Osteoblast (primary cell): ENCODE results near the gene CEP170B. TPM values are rescaled to one million over a fixed set of nuclear protein-coding genes. Genes with fewer than 3 reads are reported as not detected.

Experiments used
- DNase-seq: peaks from one replicate; pipeline ENCODE4 v3.0.0; 2011; ENCODE audit warnings: low spot score, mixed read lengths; ENCODE audit not compliant: insufficient read length; ENCODE audit errors: missing footprints
- H2AFZ ChIP-seq: 2 replicates; pipeline ENCODE4 v1.6.0; 2011; ENCODE audit warnings: mild to moderate bottlenecking, low read length
- H3K27ac ChIP-seq: 2 replicates; pipeline ENCODE4 v1.5.1; 2011; ENCODE audit warnings: mild to moderate bottlenecking, low read depth, low read length, moderate library complexity
- H3K27me3 ChIP-seq: 2 replicates; pipeline ENCODE4 v1.6.0; 2012; ENCODE audit warnings: mild to moderate bottlenecking, control low read depth, inconsistent platforms, low read length, moderate library complexity; ENCODE audit not compliant: insufficient read depth
- H3K36me3 ChIP-seq: 2 replicates; pipeline ENCODE4 v1.5.1; 2011; ENCODE audit warnings: mild to moderate bottlenecking, low read length, control low read depth, moderate library complexity; ENCODE audit not compliant: insufficient read depth
- H3K4me1 ChIP-seq: 2 replicates; pipeline ENCODE4 v1.5.1; 2011; ENCODE audit warnings: mild to moderate bottlenecking, low read length, control low read depth, moderate library complexity; ENCODE audit not compliant: insufficient read depth
- H3K4me2 ChIP-seq: 2 replicates; pipeline ENCODE4 v1.6.0; 2011; ENCODE audit warnings: mild to moderate bottlenecking, low read length; ENCODE audit not compliant: insufficient read depth
- H3K4me3 ChIP-seq: fragments of 200-600 bp; sonication (generic); 3 replicates; pipeline ENCODE4 v1.5.1; 2012; ENCODE audit warnings: mild to moderate bottlenecking, low read length, inconsistent platforms; ENCODE audit not compliant: insufficient read depth
- H3K79me2 ChIP-seq: 2 replicates; pipeline ENCODE4 v1.6.0; 2012; ENCODE audit warnings: mild to moderate bottlenecking, low read length, control low read depth, inconsistent platforms; ENCODE audit not compliant: insufficient read depth
- H3K9me3 ChIP-seq: 2 replicates; pipeline ENCODE4 v1.5.1; 2011; ENCODE audit warnings: low read depth, low read length, control low read depth
- H4K20me1 ChIP-seq: 2 replicates; pipeline ENCODE4 v1.6.0; 2012; ENCODE audit warnings: mild to moderate bottlenecking, low read length, control low read depth; ENCODE audit not compliant: insufficient read depth
- total RNA-seq: library from RNA; depleted of rRNA; stranded (reverse); fragments of >200 nt; gene quantifications from 2 replicates; pipeline ENCODE4 v1.2.3, GENCODE V29; 2012
- TF ChIP-seq, protein P1 (sequence below): IDR thresholded peaks from 2 replicates; pipeline ENCODE4 v1.5.1; 2011; ENCODE audit warnings: mild to moderate bottlenecking, low read depth, low read length, moderate library complexity; ENCODE audit errors: extremely low read depth

CEP170B gene
- total RNA-seq, 1 donor: 21.0 TPM

GRCh38 chr14:104931304-104931770 lies 66.3 kb downstream of the CEP170B start:
- H3K4me2 ChIP-seq: no peak overlapping the region
- H3K4me1 ChIP-seq: no peaks in the 10 kb centered on the region
- H3K9me3 ChIP-seq: no peaks in the 10 kb centered on the region
- H2AFZ ChIP-seq: no peak overlapping the region
- no peaks in the 10 kb centered on the region for H4K20me1 ChIP-seq
- no peaks in the 10 kb centered on the region for H3K79me2 ChIP-seq
- H3K36me3 ChIP-seq: no peaks in the 10 kb centered on the region
- H3K27ac ChIP-seq: no peak overlapping the region
- H3K4me3 ChIP-seq: no peak overlapping the region
- peak; percentile 86 for DNase-seq
- TF ChIP-seq, protein P1, sequence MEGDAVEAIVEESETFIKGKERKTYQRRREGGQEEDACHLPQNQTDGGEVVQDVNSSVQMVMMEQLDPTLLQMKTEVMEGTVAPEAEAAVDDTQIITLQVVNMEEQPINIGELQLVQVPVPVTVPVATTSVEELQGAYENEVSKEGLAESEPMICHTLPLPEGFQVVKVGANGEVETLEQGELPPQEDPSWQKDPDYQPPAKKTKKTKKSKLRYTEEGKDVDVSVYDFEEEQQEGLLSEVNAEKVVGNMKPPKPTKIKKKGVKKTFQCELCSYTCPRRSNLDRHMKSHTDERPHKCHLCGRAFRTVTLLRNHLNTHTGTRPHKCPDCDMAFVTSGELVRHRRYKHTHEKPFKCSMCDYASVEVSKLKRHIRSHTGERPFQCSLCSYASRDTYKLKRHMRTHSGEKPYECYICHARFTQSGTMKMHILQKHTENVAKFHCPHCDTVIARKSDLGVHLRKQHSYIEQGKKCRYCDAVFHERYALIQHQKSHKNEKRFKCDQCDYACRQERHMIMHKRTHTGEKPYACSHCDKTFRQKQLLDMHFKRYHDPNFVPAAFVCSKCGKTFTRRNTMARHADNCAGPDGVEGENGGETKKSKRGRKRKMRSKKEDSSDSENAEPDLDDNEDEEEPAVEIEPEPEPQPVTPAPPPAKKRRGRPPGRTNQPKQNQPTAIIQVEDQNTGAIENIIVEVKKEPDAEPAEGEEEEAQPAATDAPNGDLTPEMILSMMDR: no peak
- peaks cover 32% of the 10 kb centered on the region for H3K27me3 ChIP-seq

DNA sequence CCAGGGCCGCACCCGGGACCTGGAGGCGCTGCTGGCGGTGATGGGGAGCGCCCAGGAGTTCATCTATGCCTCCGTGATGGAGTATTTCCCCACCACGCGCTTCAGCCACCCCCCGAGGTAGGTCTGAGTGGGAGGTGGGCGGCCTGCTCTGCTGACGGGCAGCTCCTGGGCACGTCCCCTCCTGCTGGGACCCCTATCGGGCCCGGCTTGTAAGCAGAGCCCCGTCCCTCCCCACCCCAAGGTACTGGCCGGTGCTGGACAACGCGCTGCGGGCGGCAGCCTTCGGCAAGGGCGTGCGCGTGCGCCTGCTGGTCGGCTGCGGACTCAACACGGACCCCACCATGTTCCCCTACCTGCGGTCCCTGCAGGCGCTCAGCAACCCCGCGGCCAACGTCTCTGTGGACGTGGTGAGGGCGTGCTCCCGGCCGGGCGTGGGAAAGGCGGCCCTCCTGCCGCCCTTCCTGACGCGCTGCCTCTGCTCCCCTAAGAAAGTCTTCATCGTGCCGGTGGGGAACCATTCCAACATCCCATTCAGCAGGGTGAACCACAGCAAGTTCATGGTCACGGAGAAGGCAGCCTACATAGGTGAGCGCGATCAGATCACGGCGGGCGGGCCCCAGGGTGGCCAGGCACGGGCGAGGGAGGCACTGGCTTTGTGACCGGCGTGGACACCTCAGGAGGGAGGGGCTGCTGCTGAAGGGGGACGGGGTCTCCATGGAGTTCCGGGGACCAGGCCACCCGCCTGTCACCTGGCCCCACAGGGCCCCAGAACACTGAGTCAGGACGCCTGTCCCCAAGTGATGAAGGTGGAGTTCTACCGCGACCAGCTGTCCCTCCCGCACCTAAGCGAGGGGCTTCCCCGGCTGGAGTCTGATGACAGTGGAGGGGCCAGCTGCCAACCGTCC lies 67.0 kb downstream of the CEP170B start:
- DNase-seq: peak; percentile 42
- no peak overlapping the region for H3K4me3 ChIP-seq
- no peaks in the 10 kb centered on the region for H3K9me3 ChIP-seq
- no peaks in the 10 kb centered on the region for H3K36me3 ChIP-seq
- peak overlapping the region; percentile 55 for H3K4me2 ChIP-seq
- no peak overlapping the region for H2AFZ ChIP-seq
- no peak overlapping the region for H3K27ac ChIP-seq
- H3K79me2 ChIP-seq: no peaks in the 10 kb centered on the region
- peaks cover 32% of the 10 kb centered on the region for H3K27me3 ChIP-seq
- TF ChIP-seq, protein P1: no peak
- no peaks in the 10 kb centered on the region for H3K4me1 ChIP-seq
- H4K20me1 ChIP-seq: no peaks in the 10 kb centered on the region

GRCh38 chr14:104932676-104933631 lies 67.9 kb downstream of the CEP170B start:
- Histone ChIP-seq H3K4me3 (peak overlapping the region; percentile 68), H3K9me3 (no peaks in the 10 kb centered on the region)
- DNase-seq: peak; percentile 100

More at GRCh38 chr14:104932676-104933631, 67.9 kb downstream of the CEP170B start:
- H3K27me3 ChIP-seq: peaks cover 32% of the 10 kb centered on the region
- no peak overlapping the region for H3K27ac ChIP-seq
- peak overlapping the region; percentile 47 for H2AFZ ChIP-seq
- no peaks in the 10 kb centered on the region for H4K20me1 ChIP-seq
- TF ChIP-seq, protein P1: peak; percentile 39
- H3K79me2 ChIP-seq: no peaks in the 10 kb centered on the region
- H3K4me1 ChIP-seq: no peaks in the 10 kb centered on the region
- peak overlapping the region; percentile 55 for H3K4me2 ChIP-seq
- no peaks in the 10 kb centered on the region for H3K36me3 ChIP-seq
